ENCODE data around the gene HGFAC. TPM values are rescaled to one million over a fixed set of nuclear protein-coding genes. Genes with fewer than 3 reads are reported as not detected.

Gene HGFAC
- total RNA-seq, 1 donor from 2014 or later = 0.35 TPM

DNA sequence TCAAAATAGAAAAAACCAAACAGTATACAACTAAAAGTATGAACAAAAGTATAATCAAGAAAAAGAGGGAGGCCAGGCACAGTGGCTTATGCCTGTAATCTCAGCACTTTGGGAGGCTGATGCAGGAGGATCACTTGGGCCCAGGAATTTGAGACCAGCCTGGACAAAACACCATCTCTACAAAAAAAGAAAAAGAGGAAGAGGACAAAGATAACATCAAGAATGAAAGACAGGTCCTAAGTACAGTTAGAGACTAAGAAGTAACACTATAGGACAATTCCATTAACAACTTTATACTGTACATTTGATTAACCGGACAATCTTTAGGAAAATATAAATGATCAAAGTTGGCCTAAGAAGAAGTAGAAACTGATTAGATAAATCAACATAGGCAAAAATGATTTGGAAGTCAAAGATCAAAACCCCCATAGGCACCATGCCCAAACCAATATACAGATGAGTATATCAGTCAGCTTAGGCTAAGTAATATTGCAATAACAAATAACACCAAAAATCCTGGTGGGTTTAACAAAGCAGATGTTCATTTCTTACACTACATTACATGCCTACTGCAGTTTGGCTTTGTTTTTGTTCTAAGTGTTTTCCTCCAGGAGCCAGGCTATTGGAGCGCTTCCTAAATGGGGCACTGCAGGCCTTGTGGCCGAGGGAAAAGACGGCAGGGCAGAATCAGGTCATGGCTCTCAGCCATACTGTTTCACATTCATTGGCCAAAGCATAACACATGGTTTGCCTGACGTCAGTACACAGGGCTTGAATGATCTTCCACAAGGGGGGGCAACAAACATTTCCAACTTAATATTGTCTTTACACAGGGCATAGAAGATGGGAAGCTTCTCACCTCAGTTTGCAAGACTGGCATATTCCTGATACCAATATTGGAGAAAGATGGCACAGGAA, 42.2 kb upstream of the HGFAC start:
- Mint-ChIP-seq H3K27ac (ENCODE audit: unreplicated experiment) (no peak overlapping the region), H3K9me3 (ENCODE audit: low read depth) (peaks cover 10% of the 10 kb centered on the region), H3K36me3 (ENCODE audit: low read depth) (peaks cover 6% of the 10 kb centered on the region), H3K4me3 (ENCODE audit: unreplicated experiment) (no peak overlapping the region), H3K27me3 (ENCODE audit: low read depth) (no peaks in the 10 kb centered on the region), H3K4me1 (ENCODE audit: low read depth) (peaks cover 12% of the 10 kb centered on the region)
- no peak for DNase-seq (ENCODE audit: low spot score)
- TF ChIP-seq, protein P1, sequence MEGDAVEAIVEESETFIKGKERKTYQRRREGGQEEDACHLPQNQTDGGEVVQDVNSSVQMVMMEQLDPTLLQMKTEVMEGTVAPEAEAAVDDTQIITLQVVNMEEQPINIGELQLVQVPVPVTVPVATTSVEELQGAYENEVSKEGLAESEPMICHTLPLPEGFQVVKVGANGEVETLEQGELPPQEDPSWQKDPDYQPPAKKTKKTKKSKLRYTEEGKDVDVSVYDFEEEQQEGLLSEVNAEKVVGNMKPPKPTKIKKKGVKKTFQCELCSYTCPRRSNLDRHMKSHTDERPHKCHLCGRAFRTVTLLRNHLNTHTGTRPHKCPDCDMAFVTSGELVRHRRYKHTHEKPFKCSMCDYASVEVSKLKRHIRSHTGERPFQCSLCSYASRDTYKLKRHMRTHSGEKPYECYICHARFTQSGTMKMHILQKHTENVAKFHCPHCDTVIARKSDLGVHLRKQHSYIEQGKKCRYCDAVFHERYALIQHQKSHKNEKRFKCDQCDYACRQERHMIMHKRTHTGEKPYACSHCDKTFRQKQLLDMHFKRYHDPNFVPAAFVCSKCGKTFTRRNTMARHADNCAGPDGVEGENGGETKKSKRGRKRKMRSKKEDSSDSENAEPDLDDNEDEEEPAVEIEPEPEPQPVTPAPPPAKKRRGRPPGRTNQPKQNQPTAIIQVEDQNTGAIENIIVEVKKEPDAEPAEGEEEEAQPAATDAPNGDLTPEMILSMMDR (IDR thresholded peaks at IDR 0.05) = peak; percentile 32

- DNase-seq (ENCODE audit: low spot score) = no peak
- Mint-ChIP-seq H3K9me3 (ENCODE audit: low read depth) (peaks cover 8% of the 10 kb centered on the region), H3K4me1 (ENCODE audit: low read depth) (peaks cover 21% of the 10 kb centered on the region), H3K36me3 (ENCODE audit: low read depth) (peaks cover 4% of the 10 kb centered on the region), H3K27ac (ENCODE audit: unreplicated experiment) (no peak overlapping the region), H3K4me3 (ENCODE audit: unreplicated experiment) (no peak overlapping the region), H3K27me3 (ENCODE audit: low read depth) (no peaks in the 10 kb centered on the region)
- TF ChIP-seq, protein P1 (IDR thresholded peaks at IDR 0.05) = no peak
Measured at GRCh38 chr4:3401436-3402171, 40.2 kb upstream of the HGFAC start.

DNA sequence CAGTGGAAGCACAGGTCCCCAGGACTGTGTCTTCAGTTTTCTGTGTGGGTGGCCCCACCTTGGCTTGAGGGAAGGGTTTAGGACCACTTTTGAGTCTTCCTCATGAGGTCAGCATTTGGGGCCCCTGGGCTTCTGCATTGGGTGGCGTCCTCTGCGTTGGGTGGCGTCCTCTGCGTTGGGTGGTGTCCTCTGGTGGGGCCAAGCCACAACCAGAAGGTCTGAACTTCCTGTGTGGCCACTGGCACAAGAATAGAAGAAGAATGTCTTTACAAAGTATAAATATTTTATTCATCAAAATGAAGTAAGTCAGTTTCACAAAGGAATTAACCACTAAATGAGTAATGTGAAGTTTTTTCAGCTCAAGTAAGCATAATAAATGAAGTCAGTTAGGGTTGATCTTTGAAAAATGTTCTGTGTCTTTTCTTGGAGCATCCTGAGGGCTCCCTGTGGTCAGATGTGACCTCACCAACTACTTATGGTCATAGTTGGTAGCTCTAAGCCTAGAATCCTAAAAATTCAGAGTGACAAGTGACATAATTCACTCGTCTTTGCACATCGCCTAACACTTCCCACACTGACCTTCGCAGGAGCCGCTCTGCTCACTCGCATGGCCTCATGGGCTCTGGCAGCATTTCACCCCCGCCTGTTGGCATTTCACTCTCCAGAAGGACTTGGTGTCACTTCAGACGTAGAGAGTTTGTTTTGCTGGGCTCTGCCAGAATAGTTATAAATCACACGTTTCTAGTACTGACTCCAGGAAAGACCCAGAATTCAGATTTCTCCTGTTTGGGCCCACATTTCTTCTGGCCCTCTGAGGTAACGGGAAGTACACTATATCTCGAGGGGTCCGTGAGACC, 39.0 kb upstream of the HGFAC start:
- Mint-ChIP-seq H3K36me3 (ENCODE audit: low read depth) (peaks cover 4% of the 10 kb centered on the region), H3K4me3 (ENCODE audit: unreplicated experiment) (no peak overlapping the region), H3K27ac (ENCODE audit: unreplicated experiment) (peak overlapping the region; percentile 84), H3K4me1 (ENCODE audit: low read depth) (peaks cover 21% of the 10 kb centered on the region), H3K27me3 (ENCODE audit: low read depth) (no peaks in the 10 kb centered on the region), H3K9me3 (ENCODE audit: low read depth) (peaks cover 8% of the 10 kb centered on the region)
- TF ChIP-seq, protein P1 (IDR thresholded peaks at IDR 0.05) = no peak
- no peak for DNase-seq (ENCODE audit: low spot score)

DNA sequence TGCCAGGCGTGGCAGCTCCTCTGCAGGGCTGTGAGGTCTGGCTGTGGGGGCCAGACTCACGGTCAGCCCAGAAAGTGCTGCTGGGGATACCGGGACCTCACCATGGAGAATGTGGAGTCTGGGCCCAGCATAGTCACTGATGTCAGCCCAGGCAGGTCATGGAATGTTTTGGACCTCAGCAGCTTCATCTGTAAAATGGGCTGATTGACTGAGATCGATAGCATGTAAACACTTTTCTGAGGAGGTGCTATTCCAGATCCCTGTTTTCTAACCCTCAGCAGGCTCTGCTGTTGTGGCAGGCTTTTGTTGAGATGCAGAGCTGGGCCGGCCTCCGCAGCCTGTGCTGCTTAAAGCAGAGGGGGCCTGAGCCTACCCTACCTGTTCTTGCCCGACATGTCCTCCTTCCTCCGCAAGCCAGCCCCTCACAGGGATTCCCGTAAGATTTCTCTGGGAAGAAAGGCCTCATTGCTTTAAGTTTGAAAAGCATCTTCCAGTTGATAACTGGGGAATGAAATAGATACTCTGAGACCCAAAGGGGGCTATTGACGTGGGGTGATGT, 38.3 kb upstream of the HGFAC start:
- H3K36me3 Mint-ChIP-seq (ENCODE audit: low read depth) = peaks cover 4% of the 10 kb centered on the region

More for the DNA sequence above, 38.3 kb upstream of the HGFAC start:
- Mint-ChIP-seq H3K4me3 (ENCODE audit: unreplicated experiment) (no peak overlapping the region), H3K4me1 (ENCODE audit: low read depth) (peaks cover 21% of the 10 kb centered on the region), H3K9me3 (ENCODE audit: low read depth) (peaks cover 8% of the 10 kb centered on the region), H3K27ac (ENCODE audit: unreplicated experiment) (no peak overlapping the region), H3K27me3 (ENCODE audit: low read depth) (no peaks in the 10 kb centered on the region)
- DNase-seq (ENCODE audit: low spot score) = no peak
- TF ChIP-seq, protein P1 (IDR thresholded peaks at IDR 0.05) = no peak
